HepG2 (cell line): Measurements from ENCODE around the gene EMP2.

ENCODE experiments used
- FOXA3 ChIP-seq: IDR thresholded peaks from 2 replicates; pipeline ENCODE4 v1.6.1; 2016; ENCODE audit warnings: missing genetic modification reagents, missing compliant biosample characterization
- KDM2A ChIP-seq: sonication (generic); formaldehyde crosslinking; IDR thresholded peaks from 2 replicates; pipeline ENCODE4 v1.4.0; 2020; ENCODE audit warnings: low read depth, missing genetic modification reagents, borderline replicate concordance
- POLR2A ChIP-seq, 2 experiments: IDR thresholded peaks; 2 replicates each; pipeline ENCODE4 v1.6.1; 2011; ENCODE audit warnings: low read depth in 2 of 2, low read length in 2 of 2, mild to moderate bottlenecking in 1 of 2, moderate library complexity in 1 of 2; ENCODE audit not compliant: insufficient read depth in 1 of 2
- RAD21 ChIP-seq: fragments of 450-650 bp; formaldehyde crosslinking; IDR thresholded peaks from 2 replicates; pipeline ENCODE4 v1.5.0; 2020; ENCODE audit warnings: mild to moderate bottlenecking
- RNF2 ChIP-seq: fragments of 450-650 bp; conservative IDR thresholded peaks from 2 replicates; pipeline ENCODE4 v1.6.1; 2016; ENCODE audit warnings: low read depth
- SIN3B ChIP-seq: fragments of 150-350 bp; IDR thresholded peaks from 2 replicates; pipeline ENCODE4 v1.6.1; 2014; ENCODE audit warnings: low read length
- SP1 ChIP-seq, 2 experiments: fragments of 450-650 bp in 1 of 2; sonication (generic) in 1 of 2; formaldehyde crosslinking in 1 of 2; IDR thresholded peaks; 2 replicates each; pipeline versions ENCODE4 v1.4.0 to v1.6.1; 2016 to 2020; ENCODE audit warnings: missing genetic modification reagents in 1 of 2
- SRSF1 ChIP-seq: fragments of 200-400 bp; formaldehyde crosslinking; optimal IDR thresholded peaks from 2 replicates; pipeline ENCODE3; 2017; ENCODE audit warnings: mild to moderate bottlenecking, low read depth, low read length, moderate library complexity
- ZBTB21 ChIP-seq: sonication (generic); formaldehyde crosslinking; IDR thresholded peaks from 2 replicates; pipeline ENCODE4 v1.4.0; 2020; ENCODE audit warnings: missing genetic modification reagents
- TF ChIP-seq, protein P1 (sequence below): IDR thresholded peaks from 2 replicates; pipeline ENCODE4 v1.6.1; 2016; ENCODE audit warnings: missing compliant biosample characterization, missing genetic modification reagents, borderline replicate concordance
- TF ChIP-seq, protein P2 (sequence below): sonication (generic); formaldehyde crosslinking; IDR thresholded peaks from 2 replicates; pipeline ENCODE4 v1.5.0; 2020; ENCODE audit warnings: mild to moderate bottlenecking, missing genetic modification reagents, moderate library complexity

- TF ChIP-seq SIN3B (no peak), POLR2A (IDR thresholded peaks at IDR 0.05; ENCODE audit: insufficient read depth in 1 of 2, low read depth in 2 of 2, low read length in 2 of 2) (no peak), SRSF1 (no peak), RAD21 (no peak), SP1 (IDR thresholded peaks at IDR 0.05) (no peak), SP1 (CRISPR knock-in tag; IDR thresholded peaks at IDR 0.05) (no peak), ZBTB21 (CRISPR knock-in tag) (no peak), KDM2A (CRISPR knock-in tag) (no peak), RNF2 (no peak), FOXA3 (CRISPR knock-in tag) (no peak)
- TF ChIP-seq, protein P1, sequence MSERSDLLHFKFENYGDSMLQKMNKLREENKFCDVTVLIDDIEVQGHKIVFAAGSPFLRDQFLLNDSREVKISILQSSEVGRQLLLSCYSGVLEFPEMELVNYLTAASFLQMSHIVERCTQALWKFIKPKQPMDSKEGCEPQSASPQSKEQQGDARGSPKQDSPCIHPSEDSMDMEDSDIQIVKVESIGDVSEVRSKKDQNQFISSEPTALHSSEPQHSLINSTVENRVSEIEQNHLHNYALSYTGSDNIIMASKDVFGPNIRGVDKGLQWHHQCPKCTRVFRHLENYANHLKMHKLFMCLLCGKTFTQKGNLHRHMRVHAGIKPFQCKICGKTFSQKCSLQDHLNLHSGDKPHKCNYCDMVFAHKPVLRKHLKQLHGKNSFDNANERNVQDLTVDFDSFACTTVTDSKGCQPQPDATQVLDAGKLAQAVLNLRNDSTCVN (CRISPR knock-in tag), result no peak
- TF ChIP-seq, protein P2, sequence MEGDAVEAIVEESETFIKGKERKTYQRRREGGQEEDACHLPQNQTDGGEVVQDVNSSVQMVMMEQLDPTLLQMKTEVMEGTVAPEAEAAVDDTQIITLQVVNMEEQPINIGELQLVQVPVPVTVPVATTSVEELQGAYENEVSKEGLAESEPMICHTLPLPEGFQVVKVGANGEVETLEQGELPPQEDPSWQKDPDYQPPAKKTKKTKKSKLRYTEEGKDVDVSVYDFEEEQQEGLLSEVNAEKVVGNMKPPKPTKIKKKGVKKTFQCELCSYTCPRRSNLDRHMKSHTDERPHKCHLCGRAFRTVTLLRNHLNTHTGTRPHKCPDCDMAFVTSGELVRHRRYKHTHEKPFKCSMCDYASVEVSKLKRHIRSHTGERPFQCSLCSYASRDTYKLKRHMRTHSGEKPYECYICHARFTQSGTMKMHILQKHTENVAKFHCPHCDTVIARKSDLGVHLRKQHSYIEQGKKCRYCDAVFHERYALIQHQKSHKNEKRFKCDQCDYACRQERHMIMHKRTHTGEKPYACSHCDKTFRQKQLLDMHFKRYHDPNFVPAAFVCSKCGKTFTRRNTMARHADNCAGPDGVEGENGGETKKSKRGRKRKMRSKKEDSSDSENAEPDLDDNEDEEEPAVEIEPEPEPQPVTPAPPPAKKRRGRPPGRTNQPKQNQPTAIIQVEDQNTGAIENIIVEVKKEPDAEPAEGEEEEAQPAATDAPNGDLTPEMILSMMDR, result no peak
Measured at GRCh38 chr16:10535461-10535860, 44.9 kb downstream of the EMP2 start.
